ENCODE data around the gene ST8SIA5. TPM values are rescaled to one million over a fixed set of nuclear protein-coding genes. Genes with fewer than 3 reads are reported as not detected.

The ST8SIA5 gene
- polyA plus RNA-seq, 1 of the 3 experiments (the other 2 are of a cell fraction), result 0.08 TPM

DNA sequence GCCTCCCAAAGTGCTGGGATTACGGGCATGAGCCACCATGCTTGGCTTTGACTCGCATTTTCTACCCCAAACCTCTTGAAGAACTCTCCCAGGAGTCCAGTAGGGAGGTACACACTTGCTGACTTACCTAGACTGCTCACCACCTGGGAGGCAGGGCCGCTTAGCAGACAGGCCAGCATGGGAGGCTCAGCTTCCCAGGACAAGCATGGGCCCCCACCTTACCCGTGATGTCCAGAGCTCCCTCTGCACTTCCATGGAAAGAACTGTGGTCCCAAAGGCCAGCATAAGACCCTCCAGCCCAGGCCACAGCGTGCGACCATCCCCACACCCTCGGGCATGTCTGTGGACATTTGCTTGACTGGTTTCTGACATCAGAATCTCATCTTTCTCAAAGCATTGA, 36.8 kb downstream of the ST8SIA5 start:
- H4K20me1 ChIP-seq (ENCODE audit: insufficient read depth), result no peaks in the 10 kb centered on the region
- 56% methylated on average over 5 of the region's 7 CpGs for WGBS (ENCODE audit: low lambda C conversion rate)
- H3K9ac ChIP-seq, result no peak overlapping the region
- no peak overlapping the region for H3K27ac ChIP-seq (ENCODE audit: low read depth in 2 of 2, low read length in 1 of 2)
- H3K36me3 ChIP-seq (replicated peaks in 1 of 2; ENCODE audit: control insufficient read depth in 1 of 2, insufficient read depth in 2 of 2, low read length in 1 of 2), result no peaks in the 10 kb centered on the region
- H2AFZ ChIP-seq (ENCODE audit: low read depth), result no peak overlapping the region
- no peaks in the 10 kb centered on the region for H3K27me3 ChIP-seq (ENCODE audit: insufficient read depth)
- no peaks in the 10 kb centered on the region for H3K9me2 ChIP-seq
- H3F3A ChIP-seq (replicated peaks; ENCODE audit: insufficient read depth), result no peaks in the 10 kb centered on the region
- no peak overlapping the region for H3K4me2 ChIP-seq
- H3K79me2 ChIP-seq (ENCODE audit: insufficient read depth), result no peaks in the 10 kb centered on the region
- ChIA-PET POLR2A (no interaction called here), CTCF (interaction anchor here (0.9 to 1.0 kb wide), 2 partner anchors 10 to 21 kb away, joined by 3 read pairs; no protein-coding TSS in a partner anchor)
- no peak for DNase-seq
- H3K4me3 ChIP-seq (ENCODE audit: low read depth in 2 of 2, low read length in 1 of 2), result no peak overlapping the region
- H3K9me3 ChIP-seq, result no peaks in the 10 kb centered on the region
- TF ChIP-seq SMC3 (IDR thresholded peaks at IDR 0.05; ENCODE audit: low read depth, low read length), result no peak
- TF ChIP-seq MXI1 (IDR thresholded peaks at IDR 0.05; ENCODE audit: low read depth, low read length), result no peak
- TF ChIP-seq TAF1 (IDR thresholded peaks at IDR 0.05; ENCODE audit: borderline replicate concordance, low read depth, low read length), result no peak
- TF ChIP-seq PBX3 (IDR thresholded peaks at IDR 0.05), result no peak
- TF ChIP-seq RXRA (IDR thresholded peaks at IDR 0.05; ENCODE audit: borderline replicate concordance, low read depth), result no peak
- TF ChIP-seq MEF2A (IDR thresholded peaks at IDR 0.05; ENCODE audit: borderline replicate concordance, low read depth), result no peak
- TF ChIP-seq SIN3A (IDR thresholded peaks at IDR 0.05; ENCODE audit: borderline replicate concordance, low read depth, low read length), result no peak
- no peak for TF ChIP-seq FOXM1 (IDR thresholded peaks at IDR 0.05; ENCODE audit: low read depth)
- TF ChIP-seq TEAD4 (IDR thresholded peaks at IDR 0.05; ENCODE audit: borderline replicate concordance, insufficient read depth), result no peak
- peaks cover 0 to 10% of the 10 kb centered on the region in 2 experiments; a peak in 1 of 4 replicates for H3K4me1 ChIP-seq (ENCODE audit: control insufficient read depth in 1 of 2, insufficient read depth in 2 of 2, low read depth in 1 of 2, low read length in 1 of 2)

DNA sequence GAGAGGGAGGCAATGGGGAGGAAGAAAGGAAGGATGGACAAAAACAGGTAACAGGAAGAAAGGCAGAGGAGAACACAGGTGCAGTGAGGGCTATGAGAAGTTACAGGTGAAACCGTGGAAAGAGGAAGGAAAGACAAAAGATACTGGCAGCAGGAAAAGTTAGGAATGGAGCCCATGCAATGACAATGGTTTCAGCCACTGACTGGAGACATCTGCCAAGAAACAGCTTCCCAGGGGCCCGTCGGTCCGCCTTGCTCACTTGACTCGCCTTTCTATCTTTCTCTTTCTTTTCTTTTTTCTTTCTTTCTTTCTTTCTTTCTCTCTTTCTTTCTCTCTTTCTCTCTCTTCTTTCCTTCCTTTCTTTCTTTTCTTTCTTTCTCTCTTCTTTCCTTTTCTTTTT, 37.5 kb downstream of the ST8SIA5 start:
- no peaks in the 10 kb centered on the region for H3K9me3 ChIP-seq
- no peaks in the 10 kb centered on the region for H3K36me3 ChIP-seq (replicated peaks in 1 of 2; ENCODE audit: control insufficient read depth in 1 of 2, insufficient read depth in 2 of 2, low read length in 1 of 2)
- CTCF ChIA-PET, result interaction anchor here (0.8 to 0.9 kb wide), 2 partner anchors 11 to 435 kb away, joined by 3 read pairs; no protein-coding TSS in a partner anchor
- H3K4me1 ChIP-seq (ENCODE audit: control insufficient read depth in 1 of 2, insufficient read depth in 2 of 2, low read depth in 1 of 2, low read length in 1 of 2), result peaks cover 0 to 10% of the 10 kb centered on the region in 2 experiments; a peak in 1 of 4 replicates
- H4K20me1 ChIP-seq (ENCODE audit: insufficient read depth), result no peaks in the 10 kb centered on the region
- no peak for DNase-seq
- H3K9me2 ChIP-seq, result no peaks in the 10 kb centered on the region
- POLR2A ChIA-PET, result no interaction called here
- no peaks in the 10 kb centered on the region for H3K27me3 ChIP-seq (ENCODE audit: insufficient read depth)
- no peak overlapping the region for H3K9ac ChIP-seq
- no peaks in the 10 kb centered on the region for H3K79me2 ChIP-seq (ENCODE audit: insufficient read depth)
- no peak for TF ChIP-seq FOXM1 (IDR thresholded peaks at IDR 0.05; ENCODE audit: low read depth)
- TF ChIP-seq RFX5 (IDR thresholded peaks at IDR 0.05; ENCODE audit: low read length), result no peak
- TF ChIP-seq SMC3 (IDR thresholded peaks at IDR 0.05; ENCODE audit: low read depth, low read length), result no peak
- no peak for TF ChIP-seq CTCF (IDR thresholded peaks at IDR 0.05)
- TF ChIP-seq JUND (IDR thresholded peaks at IDR 0.05), result no peak
- TF ChIP-seq MAX (IDR thresholded peaks at IDR 0.05; ENCODE audit: low read depth), result no peak
- TF ChIP-seq SIN3A (IDR thresholded peaks at IDR 0.05; ENCODE audit: borderline replicate concordance, low read depth, low read length), result no peak
- TF ChIP-seq GATA2 (CRISPR knock-in tag; IDR thresholded peaks at IDR 0.05), result no peak
- no peak for TF ChIP-seq RCOR1 (IDR thresholded peaks at IDR 0.05; ENCODE audit: low read length)
- no peak for TF ChIP-seq GABPA (IDR thresholded peaks at IDR 0.05; ENCODE audit: low read depth)
- no peak for TF ChIP-seq POLR2AphosphoS5 (IDR thresholded peaks at IDR 0.05; ENCODE audit: low read depth, low read length)
- TF ChIP-seq TAF1 (IDR thresholded peaks at IDR 0.05; ENCODE audit: borderline replicate concordance, low read depth, low read length), result no peak
- no peak for TF ChIP-seq USF2 (IDR thresholded peaks at IDR 0.05; ENCODE audit: borderline replicate concordance, low read depth, low read length)
- H2AFZ ChIP-seq (ENCODE audit: low read depth), result no peak overlapping the region
- no peak overlapping the region for H3K4me3 ChIP-seq (ENCODE audit: low read depth in 2 of 2, low read length in 1 of 2)
- no peak overlapping the region for H3K27ac ChIP-seq (ENCODE audit: low read depth in 2 of 2, low read length in 1 of 2)
- 62% methylated on average over 5 of the region's 5 CpGs for WGBS (ENCODE audit: low lambda C conversion rate)
- H3K4me2 ChIP-seq, result no peak overlapping the region
- no peaks in the 10 kb centered on the region for H3F3A ChIP-seq (replicated peaks; ENCODE audit: insufficient read depth)

All from SK-N-SH (cell line).